Hematopoietic multipotent progenitor cell treated with erythropoietin and hydrocortisone succinate and interleukin-3 and kit ligand, for 17 days (in vitro differentiated cells): ENCODE data around the gene RSBN1L.
"Not testable (repeated sequence)": the region's sequence is repeated elsewhere in the genome, so short reads cannot be mapped to it uniquely, and the experiment has no call there.

ENCODE experiments used
- DNase-seq: peaks from one replicate; pipeline ENCODE4 v3.0.0-alpha.2; 2015; ENCODE audit warnings: low spot score

RSBN1L gene

GRCh38 chr7:77687747-77688144 is 8.5 kb upstream of the RSBN1L start:
- no peak for DNase-seq

- no peak for DNase-seq
These were observed 6.0 kb upstream of the RSBN1L start for GRCh38 chr7:77690289-77690688.

- no peak for DNase-seq
These were observed 4.3 kb upstream of the RSBN1L start for GRCh38 chr7:77691892-77692491.

GRCh38 chr7:77693830-77694583 is 2.3 kb upstream of the RSBN1L start:
- DNase-seq = no peak

GRCh38 chr7:77696643-77697534 is 630 bp downstream of the RSBN1L start:
- DNase-seq = peak; percentile 57

- DNase-seq = no peak
These were observed 1.2 kb downstream of the RSBN1L start for GRCh38 chr7:77697535-77697831.

- DNase-seq = peak; percentile 31
These were observed 1.9 kb downstream of the RSBN1L start for GRCh38 chr7:77698042-77698625.

GRCh38 chr7:77699056-77699455 is 2.8 kb downstream of the RSBN1L start:
- no peak for DNase-seq

- no peak for DNase-seq
These were observed 6.3 kb downstream of the RSBN1L start for GRCh38 chr7:77702513-77702912.

- DNase-seq = no peak
These were observed 6.8 kb downstream of the RSBN1L start for GRCh38 chr7:77702968-77703472.

GRCh38 chr7:77703669-77704068 is 7.4 kb downstream of the RSBN1L start:
- DNase-seq = not testable (repeated sequence)

- DNase-seq = no peak
These were observed 11.3 kb downstream of the RSBN1L start for GRCh38 chr7:77707504-77707992.

GRCh38 chr7:77710067-77710466 is 13.8 kb downstream of the RSBN1L start:
- DNase-seq = no peak

GRCh38 chr7:77710861-77711260 is 14.6 kb downstream of the RSBN1L start:
- no peak for DNase-seq

GRCh38 chr7:77714195-77714594 is 17.9 kb downstream of the RSBN1L start:
- peak; percentile 51 for DNase-seq

GRCh38 chr7:77714931-77715330 is 18.7 kb downstream of the RSBN1L start:
- peak; percentile 73 for DNase-seq

- no peak for DNase-seq
These were observed 20.5 kb downstream of the RSBN1L start for GRCh38 chr7:77716804-77717203.

- DNase-seq = not testable (repeated sequence)
These were observed 21.3 kb downstream of the RSBN1L start for GRCh38 chr7:77717566-77717965.

GRCh38 chr7:77727527-77727926 is 31.3 kb downstream of the RSBN1L start:
- DNase-seq = peak; percentile 21

GRCh38 chr7:77727936-77728701 is 31.9 kb downstream of the RSBN1L start:
- peak; percentile 82 for DNase-seq

- DNase-seq = no peak
These were observed 33.5 kb downstream of the RSBN1L start for GRCh38 chr7:77729574-77730348.
